HTR-8/SVneo (cell line): ENCODE results near the gene KRT3.
A peak's percentile ranks its signal among the peaks of the same experiment; 100 is the strongest.
"Not testable (repeated sequence)": the region's sequence is repeated elsewhere in the genome, so short reads cannot be mapped to it uniquely, and the experiment has no call there.

ENCODE experiments used
- DNase-seq: peaks from one replicate; pipeline ENCODE4 v3.0.0; 2011; ENCODE audit warnings: low spot score, mixed read lengths; ENCODE audit not compliant: insufficient read length
- FAIRE-seq: peaks from 2 replicates; lab custom pipeline; 2011; peaks lifted over from hg19 to GRCh38; lab: Jason Lieb, UNC

The KRT3 gene

GRCh38 chr12:52799505-52800211 lies 3.7 kb upstream of the KRT3 start:
- no peak for FAIRE-seq

DNA sequence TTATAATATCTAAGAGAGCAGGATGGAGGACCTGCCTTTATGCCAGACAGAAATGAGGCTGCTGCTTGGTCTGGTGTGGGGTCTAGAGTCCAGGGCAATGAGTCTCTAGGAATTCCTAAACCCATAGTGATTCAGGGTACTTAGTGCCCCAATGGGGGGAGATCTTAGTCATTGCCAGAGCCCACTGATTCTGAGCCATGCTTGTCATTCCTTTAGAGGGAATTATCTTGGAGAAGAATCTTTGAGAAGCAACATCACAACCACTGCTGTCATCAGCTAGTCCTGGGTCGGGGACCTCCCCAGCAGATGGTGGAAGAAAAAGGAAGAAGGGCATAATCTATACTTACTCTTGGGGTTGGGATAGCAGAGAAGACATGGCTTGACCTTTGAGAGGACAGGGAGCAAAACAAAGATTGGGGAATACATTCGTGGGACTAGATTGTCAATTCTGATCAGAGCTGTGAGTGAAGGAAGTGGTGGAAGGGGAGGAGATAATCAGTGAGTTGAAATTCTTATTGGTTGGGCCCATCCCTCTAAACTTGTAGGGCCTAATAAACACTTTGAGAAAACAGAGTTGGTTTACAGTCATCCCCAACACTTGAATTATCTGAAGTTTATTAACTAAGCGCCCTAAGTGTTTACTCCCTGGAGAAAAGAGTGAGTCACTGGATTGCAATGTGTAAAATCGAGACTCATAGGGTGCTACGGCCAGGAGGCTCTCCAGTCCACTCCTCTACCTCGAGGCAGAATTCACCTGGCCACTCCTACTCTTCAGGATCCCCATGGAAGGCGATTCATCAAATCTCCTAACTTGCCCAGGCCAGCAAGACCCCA lies 3.0 kb upstream of the KRT3 start:
- FAIRE-seq = no peak
- peak; percentile 43 for DNase-seq

More at GRCh38 chr12:52799505-52800211, 3.7 kb upstream of the KRT3 start:
- no peak for DNase-seq

GRCh38 chr12:52798003-52798670 lies 2.2 kb upstream of the KRT3 start:
- no peak for FAIRE-seq
- no peak for DNase-seq

GRCh38 chr12:52797529-52797894 lies 1.6 kb upstream of the KRT3 start:
- DNase-seq = no peak
- FAIRE-seq = no peak

DNA sequence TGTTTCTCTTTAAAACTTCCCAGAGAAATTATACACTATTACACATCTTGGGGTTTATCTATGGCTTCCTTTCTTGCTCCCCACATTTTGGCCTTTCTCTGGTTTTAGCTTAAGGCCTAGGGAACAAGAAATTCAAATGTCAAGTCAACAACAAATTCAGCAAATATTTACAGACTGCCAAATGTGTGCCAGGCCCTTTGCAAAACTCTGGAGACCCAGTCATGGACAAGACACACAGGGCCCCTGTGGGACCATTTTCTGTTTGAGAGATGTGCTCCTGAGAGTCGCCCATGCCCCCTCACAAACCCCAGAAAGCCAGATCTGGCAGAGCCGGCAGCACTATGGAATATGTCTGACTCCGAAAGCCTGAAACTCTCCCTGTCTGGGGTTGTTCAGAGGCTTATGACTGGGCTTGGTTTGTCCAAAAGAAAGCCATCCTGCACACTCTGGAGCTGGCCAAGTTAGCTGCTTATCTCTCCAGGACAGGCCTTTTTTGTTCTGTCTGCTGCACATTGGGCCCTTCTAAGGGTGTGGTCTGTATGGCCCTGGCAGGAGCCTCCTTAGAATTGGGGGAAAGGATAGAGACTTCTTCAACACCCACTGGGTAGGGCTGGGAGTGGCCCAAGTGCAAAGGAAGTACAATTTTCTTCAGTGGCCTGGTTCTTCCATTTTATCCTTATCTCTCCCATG lies 1.1 kb upstream of the KRT3 start:
- DNase-seq = no peak
- no peak for FAIRE-seq

DNA sequence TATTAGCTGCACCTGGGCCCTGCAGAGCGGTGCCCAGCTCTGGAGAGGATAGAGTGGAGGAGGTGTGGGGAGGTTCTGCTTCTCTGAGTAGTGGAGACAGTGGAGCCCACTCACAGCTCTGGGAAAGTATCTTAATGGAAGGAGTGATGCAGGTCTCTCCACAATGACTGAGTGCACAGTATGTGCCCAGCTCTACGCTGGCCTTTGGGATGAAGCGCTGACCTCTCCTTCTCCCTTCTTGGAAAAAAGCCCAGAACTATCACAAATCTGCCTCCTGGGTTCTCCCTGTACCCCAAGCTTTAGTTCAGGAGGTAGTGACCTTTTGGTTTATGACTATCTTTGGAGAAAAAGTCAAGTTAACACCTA lies 495 bp upstream of the KRT3 start:
- DNase-seq (no peak), FAIRE-seq (no peak)

DNA sequence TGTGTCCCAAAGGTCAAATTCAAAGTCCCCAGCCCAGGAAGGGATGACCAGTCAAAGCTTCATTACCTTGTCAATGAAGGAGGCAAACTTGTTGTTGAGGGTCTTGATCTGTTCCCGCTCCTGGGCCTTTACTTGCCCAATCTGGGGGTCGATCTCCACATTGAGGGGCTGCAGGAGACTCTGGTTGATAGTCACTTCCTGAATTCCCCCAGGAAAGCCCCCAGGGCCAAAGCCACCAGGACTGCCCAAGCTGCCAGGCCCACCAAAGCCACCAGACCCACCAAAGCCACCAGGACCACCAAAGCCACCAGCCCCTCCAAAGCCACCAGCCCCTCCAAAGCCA lies 614 bp downstream of the KRT3 start:
- not testable (repeated sequence) for DNase-seq, FAIRE-seq

DNA sequence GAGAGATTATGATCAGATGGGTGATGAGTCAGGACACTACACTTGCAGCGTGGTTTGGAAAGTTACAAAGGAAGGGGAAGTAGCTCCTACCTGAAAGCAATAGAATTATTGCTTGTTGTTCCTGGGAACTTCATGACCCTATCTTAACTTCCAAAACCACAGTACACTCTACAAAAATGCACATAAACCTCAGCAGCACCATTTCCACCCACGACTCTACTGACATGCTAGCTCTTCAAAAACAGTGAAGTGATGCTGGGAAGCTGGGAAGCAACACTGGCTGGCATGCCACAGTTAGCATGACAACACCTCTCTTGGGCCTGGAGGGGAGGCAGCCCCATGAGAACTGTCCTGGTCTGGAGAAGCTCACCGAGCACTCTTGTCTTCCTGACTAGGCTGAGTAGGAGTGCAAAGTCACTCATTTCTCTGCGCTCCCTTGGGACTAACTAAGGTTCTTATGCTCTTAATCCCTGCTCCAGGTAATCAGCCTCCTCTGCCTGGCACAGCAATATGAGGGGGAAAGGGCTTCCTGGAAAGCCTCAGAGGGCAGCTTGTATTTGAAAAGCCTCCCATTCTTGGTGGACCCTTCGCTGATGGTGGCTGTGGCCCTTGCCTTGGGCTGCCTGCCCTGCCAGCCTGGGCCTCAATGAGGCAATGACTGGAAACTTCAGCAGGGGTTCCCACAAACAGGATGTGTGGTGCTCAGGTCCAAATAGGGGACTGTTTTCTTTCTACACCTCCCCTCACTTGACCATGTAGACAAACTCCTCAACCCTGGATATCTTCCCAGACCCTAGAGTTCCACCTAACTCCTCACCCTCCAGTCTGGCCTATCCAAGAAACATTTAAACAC lies 1.2 kb downstream of the KRT3 start:
- DNase-seq (no peak), FAIRE-seq (no peak)

DNA sequence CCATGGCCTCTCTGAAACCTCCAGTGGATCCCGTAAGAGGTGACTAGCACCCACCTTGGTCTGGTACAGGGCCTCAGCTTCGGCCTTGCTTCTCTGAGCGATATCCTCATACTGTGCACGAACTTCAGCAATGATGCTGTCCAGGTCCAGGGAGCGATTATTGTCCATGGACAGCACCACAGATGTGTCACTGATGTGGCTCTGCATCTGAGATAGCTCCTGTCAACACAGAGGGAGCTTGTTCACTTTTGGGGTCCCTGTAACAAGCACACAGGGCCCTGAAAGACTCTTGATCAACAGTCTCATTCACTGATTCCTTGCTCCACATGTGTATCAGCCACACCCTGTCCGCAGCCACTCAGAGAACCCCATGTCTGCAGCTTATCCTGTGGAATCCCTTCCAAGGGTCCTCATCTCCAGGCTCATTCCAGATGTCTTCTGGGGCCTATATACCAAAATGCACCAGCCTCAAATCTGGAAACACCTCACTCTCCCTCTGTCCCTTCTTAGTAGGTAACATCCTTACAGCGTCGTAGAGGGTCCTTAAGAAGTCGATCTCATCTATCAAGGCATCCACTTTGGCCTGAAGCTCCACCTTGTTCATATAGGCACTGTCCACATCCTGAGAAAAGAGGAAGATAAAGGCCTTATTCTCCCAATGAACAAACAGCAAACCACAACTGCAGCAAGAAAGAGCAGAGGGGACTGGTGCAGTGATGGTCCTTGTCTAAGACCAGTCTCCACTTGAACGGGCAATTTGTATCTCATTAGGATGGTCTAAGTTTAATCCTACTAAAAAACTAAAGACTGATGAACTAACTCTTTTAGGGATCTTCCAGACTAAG lies 3.5 kb downstream of the KRT3 start:
- FAIRE-seq (no peak), DNase-seq (no peak)

DNA sequence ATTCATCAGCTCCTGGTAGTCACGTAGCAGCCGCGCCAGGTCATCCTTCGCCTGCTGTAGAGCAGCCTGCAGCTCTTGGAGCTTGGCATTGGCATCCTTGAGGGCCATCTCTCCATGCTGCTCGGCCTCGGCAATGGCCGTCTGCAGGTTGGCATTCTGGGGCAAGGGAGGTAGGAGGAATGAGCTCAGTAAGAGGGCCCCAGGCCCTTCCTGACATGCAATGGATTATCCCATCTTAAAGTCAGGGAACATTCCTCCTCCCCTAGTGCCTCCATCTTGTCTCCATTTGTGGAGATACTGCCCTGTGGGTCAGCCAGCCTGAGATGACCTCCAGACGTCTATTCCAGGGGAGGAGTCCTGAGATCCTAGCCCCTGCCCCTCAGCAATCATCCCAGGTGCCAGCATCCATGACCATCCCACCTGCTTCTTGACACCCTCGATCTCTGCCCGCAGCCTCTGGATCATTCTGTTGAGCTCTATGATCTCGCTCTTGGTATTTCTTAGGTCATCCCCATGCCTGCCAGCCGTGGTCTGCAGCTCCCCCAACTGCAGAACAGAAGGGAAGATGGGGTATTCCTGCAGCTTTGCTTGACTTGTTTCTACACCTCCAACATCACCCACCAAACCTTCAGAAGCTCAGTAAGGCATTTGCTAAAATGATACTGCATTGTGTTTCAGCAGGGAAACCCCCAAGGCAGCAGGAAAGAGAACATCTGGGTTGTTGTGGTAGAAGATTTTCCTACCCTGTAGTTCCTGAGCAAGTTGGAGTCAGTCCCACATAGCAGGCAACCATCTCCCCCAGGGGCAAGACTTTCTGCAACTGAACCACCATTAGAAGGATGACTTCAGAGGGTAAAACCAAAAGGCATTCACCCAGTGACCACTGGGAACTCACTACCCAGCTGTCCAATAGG lies 4.4 kb downstream of the KRT3 start:
- DNase-seq (no peak), FAIRE-seq (no peak)

DNA sequence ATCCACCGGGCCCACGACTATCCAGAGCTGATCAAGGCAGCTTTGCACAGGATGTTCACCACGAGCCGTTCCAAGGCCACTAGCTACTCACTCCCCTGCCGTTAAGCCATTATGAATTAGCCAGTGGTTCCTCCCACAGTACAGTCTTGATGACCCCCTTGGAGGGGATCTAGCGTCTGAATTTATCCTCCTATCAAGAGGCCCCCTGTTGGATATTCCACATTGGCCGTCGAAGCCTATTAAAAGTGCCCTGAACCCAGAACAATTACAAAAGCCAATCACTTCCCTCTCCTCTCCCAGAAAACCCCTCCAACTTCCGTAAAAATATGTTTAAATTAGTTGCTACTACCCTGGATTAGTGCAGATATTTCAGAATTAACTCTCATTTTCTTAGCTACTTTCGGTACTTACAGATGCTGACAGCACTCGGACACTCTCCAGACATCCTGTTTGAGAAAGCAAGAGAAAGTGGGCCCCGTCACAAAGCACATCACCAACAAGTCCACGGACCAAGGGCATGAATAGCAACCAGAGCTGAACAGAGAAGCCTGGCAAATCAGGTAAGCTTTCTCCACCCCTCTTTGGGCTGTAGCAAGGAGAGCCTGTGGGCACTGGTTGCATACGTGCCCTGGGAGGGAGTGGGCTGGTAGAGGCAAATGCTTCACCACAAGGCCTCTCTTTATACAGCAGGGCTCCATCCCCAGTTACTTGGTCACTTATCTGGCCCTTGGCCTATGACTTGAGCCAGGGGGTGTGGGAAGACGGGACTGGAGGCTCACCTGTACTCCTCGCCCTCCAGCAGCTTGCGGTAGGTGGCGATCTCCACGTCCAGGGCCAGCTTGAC lies 5.3 kb downstream of the KRT3 start:
- DNase-seq (no peak), FAIRE-seq (no peak)

GRCh38 chr12:52789637-52790426 lies 6.1 kb downstream of the KRT3 start:
- no peak for DNase-seq
- no peak for FAIRE-seq

DNA sequence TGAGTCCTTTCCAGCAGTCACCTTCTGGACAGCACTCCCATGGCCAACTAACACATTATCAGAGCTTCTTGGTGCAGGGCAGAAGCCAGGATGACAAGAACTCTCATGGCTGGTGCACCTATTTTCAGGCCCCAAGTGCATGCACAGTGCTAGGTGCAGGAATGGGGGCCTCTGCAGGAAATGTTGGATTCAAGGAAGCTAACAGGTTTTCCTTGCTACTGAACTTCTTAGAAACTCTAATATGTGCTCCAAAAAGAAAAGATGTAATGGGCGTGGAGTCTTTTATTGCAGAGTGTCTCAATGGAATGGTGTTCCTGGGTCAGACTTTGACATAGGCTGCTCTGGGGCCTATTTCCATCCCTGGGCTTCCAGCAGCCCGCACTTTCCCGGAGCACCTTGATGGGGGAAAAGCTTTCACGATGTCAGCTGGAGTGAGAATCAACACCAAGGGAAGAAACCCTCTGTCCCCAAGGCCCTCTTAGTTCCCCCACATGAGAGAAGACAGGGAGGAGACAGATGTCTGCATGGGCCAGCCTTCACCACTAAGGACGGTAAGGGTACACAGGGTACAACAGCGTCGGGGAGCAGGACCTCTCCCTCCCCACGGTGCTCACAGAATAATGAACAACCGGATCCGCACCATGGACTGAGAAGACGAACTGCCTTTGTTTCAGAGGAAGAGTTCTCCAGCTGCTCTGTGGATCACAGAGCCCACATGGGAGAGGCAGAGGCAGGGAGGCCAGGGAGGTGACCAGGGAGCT lies 6.9 kb downstream of the KRT3 start:
- FAIRE-seq = no peak
- no peak for DNase-seq

GRCh38 chr12:52788192-52788875 lies 7.6 kb downstream of the KRT3 start:
- FAIRE-seq = no peak

More at GRCh38 chr12:52788192-52788875, 7.6 kb downstream of the KRT3 start:
- no peak for DNase-seq
